K562 (cell line): Measurements from ENCODE around the gene C22orf31. TPM values are rescaled to one million over a fixed set of nuclear protein-coding genes. Genes with fewer than 3 reads are reported as not detected.

Source experiments
- ATAC-seq: fragments of 200-7000 bp; cut with Tn5 transposase; 3 replicates; pipeline ENCODE4 v1.9.1; 2020; ENCODE audit warnings: moderate library complexity
- BruUV-seq: library from RNA; stranded (reverse); fragments of 400-500 nt; replicated peaks from 2 replicates; lab custom pipeline; 2021; lab: Mats Ljungman, UMichigan
- CTCF ChIA-PET: fragments of 300-600 bp; formaldehyde crosslinking; extraction: SDS; loops from one replicate; lab custom pipeline; 2021; ENCODE audit warnings: low intra/inter-chr PET ratio; lab: Yijun Ruan, JAX
- POLR2A ChIA-PET: fragments of 300-600, 350-650 bp; sonication (Branson Sonifier 250); formaldehyde crosslinking; extraction: SDS; loops from one replicate; lab custom pipeline; 2021; ENCODE audit warnings: antibody characterized with exemption, inconsistent platforms; lab: Yijun Ruan, JAX
- DNase-seq, 4 experiments: peaks; one replicate each; pipeline versions ENCODE4 v3.0.0 to v3.0.0-alpha.2; 2011 to 2018; ENCODE audit warnings: low spot score in 3 of 4, mixed read lengths in 3 of 4; ENCODE audit errors: extremely low read depth in 1 of 4
- FAIRE-seq: peaks from 2 replicates; lab custom pipeline; 2011; peaks lifted over from hg19 to GRCh38; lab: Jason Lieb, UNC
- H2AFZ ChIP-seq: 2 replicates; pipeline ENCODE4 v1.6.0; 2011; ENCODE audit warnings: low read depth, low read length, control low read depth, inconsistent platforms
- H3K27ac ChIP-seq: fragments of 200-600 bp; 3 replicates; pipeline ENCODE4 v1.8.0; 2011; ENCODE audit warnings: low read depth, mild to moderate bottlenecking, control low read depth, inconsistent platforms, low read length, moderate library complexity, mixed read lengths; ENCODE audit errors: extremely low read depth
- H3K27me3 ChIP-seq, 2 experiments: fragments of 300-600 bp in 1 of 2; 2 replicates in 1 of 2; 3 replicates in 1 of 2; pipeline versions ENCODE4 v1.6.0 to v1.8.0; 2011; ENCODE audit warnings: inconsistent platforms in 2 of 2, low read length in 2 of 2, mild to moderate bottlenecking in 1 of 2, mixed read lengths in 1 of 2, moderate library complexity in 1 of 2; ENCODE audit not compliant: control insufficient read depth in 2 of 2, insufficient read depth in 2 of 2
- H3K36me3 ChIP-seq: fragments of 300-600 bp; 3 replicates; pipeline ENCODE4 v1.8.0; 2011; ENCODE audit warnings: mild to moderate bottlenecking, low read length, inconsistent platforms; ENCODE audit not compliant: control insufficient read depth, insufficient read depth
- H3K4me1 ChIP-seq, 2 experiments: fragments of 200-600 bp in 1 of 2; replicated peaks in 1 of 2; 2 replicates in 1 of 2; 3 replicates in 1 of 2; pipeline versions ENCODE4 v1.5.1 to v1.8.0; 2011; ENCODE audit warnings: inconsistent platforms in 2 of 2, low read length in 2 of 2, mild to moderate bottlenecking in 1 of 2, mixed read lengths in 1 of 2, moderate library complexity in 1 of 2; ENCODE audit not compliant: control insufficient read depth in 2 of 2, insufficient read depth in 2 of 2
- H3K4me2 ChIP-seq: 2 replicates; pipeline ENCODE4 v1.6.1; 2011; ENCODE audit warnings: low read length, control low read depth, inconsistent platforms, mixed read lengths; ENCODE audit not compliant: insufficient read depth
- H3K4me3 ChIP-seq: fragments of 200-600 bp; sonication (generic), shearing (Covaris generic); 2 replicates; pipeline ENCODE4 v1.5.1; 2016; ENCODE audit warnings: control low read depth, inconsistent platforms
- H3K79me2 ChIP-seq: fragments of 200-600 bp; 3 replicates; pipeline ENCODE4 v1.8.0; 2011; ENCODE audit warnings: low read length, inconsistent platforms; ENCODE audit not compliant: control insufficient read depth, insufficient read depth
- H3K9ac ChIP-seq, 2 experiments: 2 replicates each; pipeline versions ENCODE4 v1.6.0 to v1.6.1; 2011; ENCODE audit warnings: low read depth in 2 of 2, low read length in 2 of 2, control low read depth in 1 of 2, inconsistent platforms in 1 of 2, mild to moderate bottlenecking in 1 of 2, mixed read lengths in 1 of 2; ENCODE audit not compliant: insufficient read depth in 1 of 2
- H3K9me1 ChIP-seq: one replicate; pipeline ENCODE4 v1.6.0; 2011; ENCODE audit warnings: inconsistent platforms, mild to moderate bottlenecking, low read length, moderate library complexity; ENCODE audit not compliant: control insufficient read depth, insufficient read depth
- H3K9me3 ChIP-seq: replicated peaks from 2 replicates; pipeline ENCODE4 v1.5.1; 2011; ENCODE audit warnings: low read depth, low read length, inconsistent platforms; ENCODE audit not compliant: control insufficient read depth, insufficient read depth
- H4K20me1 ChIP-seq: replicated peaks from 2 replicates; pipeline ENCODE4 v1.6.1; 2011; ENCODE audit warnings: low read length, inconsistent platforms, mixed read lengths; ENCODE audit not compliant: control insufficient read depth, insufficient read depth
- BRD9 ChIP-seq: fragments of 450-650 bp; IDR thresholded peaks from 2 replicates; pipeline ENCODE4 v1.6.1; 2018; ENCODE audit warnings: low read depth; ENCODE audit not compliant: partially characterized antibody
- CBFA2T3 ChIP-seq: fragments of 450-650 bp; IDR thresholded peaks from 2 replicates; pipeline ENCODE4 v1.6.1; 2017
- CEBPB ChIP-seq: fragments of 450-650 bp; IDR thresholded peaks from 2 replicates; pipeline ENCODE4 v1.6.1; 2016; ENCODE audit warnings: missing genetic modification characterization, missing compliant biosample characterization
- GATAD2B ChIP-seq: fragments of 450-650 bp; IDR thresholded peaks from 2 replicates; pipeline ENCODE4 v1.6.1; 2017; ENCODE audit warnings: mild to moderate bottlenecking, borderline replicate concordance
- HDAC8 ChIP-seq: fragments of 450-650 bp; IDR thresholded peaks from 2 replicates; pipeline ENCODE4 v1.6.1; 2016; ENCODE audit warnings: mild to moderate bottlenecking, missing genetic modification characterization, moderate library complexity, missing compliant biosample characterization
- HNRNPH1 ChIP-seq: fragments of 200-400 bp; formaldehyde crosslinking; optimal IDR thresholded peaks from 2 replicates; pipeline ENCODE3; 2017; ENCODE audit warnings: low read depth, mild to moderate bottlenecking, low read length, moderate library complexity
- LEF1 ChIP-seq: fragments of 450-650 bp; IDR thresholded peaks from 2 replicates; pipeline ENCODE4 v1.6.1; 2016; ENCODE audit warnings: mild to moderate bottlenecking
- MCM2 ChIP-seq: fragments of 450-650 bp; IDR thresholded peaks from 2 replicates; pipeline ENCODE4 v1.6.1; 2017; ENCODE audit warnings: low read depth, mild to moderate bottlenecking
- MXD1 ChIP-seq: fragments of 250-450 bp; sonication (Bioruptor Pico); IDR thresholded peaks from 2 replicates; pipeline ENCODE4 v1.8.0; 2021; ENCODE audit warnings: borderline replicate concordance, mild to moderate bottlenecking, moderate library complexity; ENCODE audit not compliant: poor library complexity, severe bottlenecking
- MYNN ChIP-seq, 2 experiments: sonication (generic); formaldehyde crosslinking in 1 of 2; IDR thresholded peaks; 2 replicates each; pipeline versions ENCODE4 v1.5.0 to v1.6.1; 2016 to 2020; ENCODE audit warnings: antibody characterized with exemption in 1 of 2, missing genetic modification reagents in 1 of 2
- NFIC ChIP-seq: fragments of 450-650 bp; IDR thresholded peaks from 2 replicates; pipeline ENCODE4 v1.6.1; 2017; ENCODE audit warnings: mild to moderate bottlenecking, inconsistent platforms
- PURB ChIP-seq: sonication (generic); formaldehyde crosslinking; IDR thresholded peaks from 2 replicates; pipeline ENCODE4 v1.9.0; 2021; ENCODE audit warnings: low read depth, mild to moderate bottlenecking, missing genetic modification reagents
- TCF3 ChIP-seq: sonication (generic); formaldehyde crosslinking; IDR thresholded peaks from 2 replicates; pipeline ENCODE4 v1.4.0; 2020; ENCODE audit warnings: mild to moderate bottlenecking, missing genetic modification reagents
- THRB ChIP-seq: fragments of 450-650 bp; formaldehyde crosslinking; conservative IDR thresholded peaks from 2 replicates; pipeline ENCODE4 v1.4.0; 2022; ENCODE audit warnings: mild to moderate bottlenecking, missing genetic modification characterization
- ZNF274 ChIP-seq: IDR thresholded peaks from 2 replicates; pipeline ENCODE4 v1.6.1; 2011; ENCODE audit warnings: low read depth, mild to moderate bottlenecking, low read length, moderate library complexity, borderline replicate concordance
- ZNF431 ChIP-seq: sonication (generic); formaldehyde crosslinking; IDR thresholded peaks from 2 replicates; pipeline ENCODE4 v1.8.0; 2022; ENCODE audit warnings: mild to moderate bottlenecking, missing genetic modification reagents
- ZZZ3 ChIP-seq: fragments of 450-650 bp; IDR thresholded peaks from 2 replicates; pipeline ENCODE4 v1.6.1; 2016; ENCODE audit warnings: antibody characterized with exemption, mild to moderate bottlenecking, moderate library complexity
- WGBS: fragments of 100-300 bp; shearing (Covaris generic); methylation state at CpG from one replicate; pipeline ENCODE4 v1.1.6; 2016; ENCODE audit warnings: low coverage, mixed read lengths; ENCODE audit not compliant: insufficient coverage; ENCODE audit errors: missing lambda C conversion rate; 5-methylcytosine and 5-hydroxymethylcytosine counted together
- in situ Hi-C: fragments of 300-500 bp; cut with MboI; formaldehyde crosslinking; loops from 4 replicates; pipeline ENCODE4 v1.15.0; 2018; ENCODE audit warnings: inconsistent platforms, mixed read lengths
- intact Hi-C: fragments of 100-400 bp; cut with micrococcal nuclease; formaldehyde crosslinking; loops from 2 replicates; pipeline ENCODE4 v1.14.2; 2022
- polyA plus RNA-seq, 8 experiments: library from polyadenylated mRNA; depleted of rRNA in 4 of 8; stranded (reverse) in 5 of 8; unstranded in 3 of 8; fragments of >200 nt; fragmentation: Nextera tagmentation in 2 of 8; fragmentation: Illumina TruSeq in 1 of 8; extraction: Ambion mirVana in 2 of 8; extraction: Trizol in 1 of 8; gene quantifications; 2 replicates each; pipeline versions ENCODE4 v1.2.1 to v1.2.3, GENCODE V29; 2011 to 2014; ENCODE audit warnings: inconsistent platforms in 1 of 8, missing spikeins in 1 of 8
- total RNA-seq, 7 experiments: library from RNA; depleted of rRNA in 6 of 7; stranded (reverse); fragments of >200 nt in 6 of 7; fragmentation: Illumina TruSeq in 2 of 7; extraction: Trizol in 2 of 7; gene quantifications; 2 replicates each; pipeline versions ENCODE4 v1.2.1 to v1.2.3, GENCODE V29; 2011 to 2021; ENCODE audit warnings: low replicate concordance in 1 of 7

Gene C22orf31
- total and polyA plus RNA-seq, 9 of the 15 experiments (the other 6 are each of a cell fraction or from before 2014, with no cell fraction given) = not detected

GRCh38 chr22:29103121-29103520 lies 41.5 kb upstream of the C22orf31 start:
- Histone ChIP-seq H3K27me3 (no peaks in the 10 kb centered on the region), H3K36me3 (peaks cover 2% of the 10 kb centered on the region; the same call in 1 of the 3 replicates), H3K9me3 (no peaks in the 10 kb centered on the region), H3K9ac (no peak overlapping the region), H3K4me2 (no peak overlapping the region), H3K4me3 (no peak overlapping the region), H3K79me2 (no peaks in the 10 kb centered on the region), H2AFZ (no peak overlapping the region), H4K20me1 (no peaks in the 10 kb centered on the region), H3K9me1 (no peaks in the 10 kb centered on the region), H3K27ac (no peak overlapping the region), H3K4me1 (peaks cover 0 to 24% of the 10 kb centered on the region in 2 experiments; a peak in 2 of 5 replicates)
- TF ChIP-seq TCF3 (CRISPR knock-in tag) (0 out of 2 replicates have a peak, but pooled peaks have one; percentile 8), ZNF274 (no peak), CBFA2T3 (peak; percentile 24; the same call in 1 of the 2 replicates)
- in situ Hi-C loops (no loop called here), intact Hi-C loops (no loop called here)
- WGBS = 33% methylated on average over 1 of the region's 1 CpG
- no TSS peak for BruUV-seq
- FAIRE-seq = peak; percentile 44
- ChIA-PET POLR2A (no interaction called here), CTCF (no interaction called here)
- ATAC-seq = no peak; the same call in 2 of the 3 replicates
- DNase-seq = peak in 1 of 4 experiments; percentile 14

GRCh38 chr22:29102300-29102699 lies 40.7 kb upstream of the C22orf31 start:
- Histone ChIP-seq H4K20me1 (no peaks in the 10 kb centered on the region), H3K9me1 (no peaks in the 10 kb centered on the region), H2AFZ (no peak overlapping the region), H3K4me3 (no peak overlapping the region), H3K27ac (no peak overlapping the region), H3K36me3 (peaks cover 2% of the 10 kb centered on the region; the same call in 1 of the 3 replicates), H3K79me2 (no peaks in the 10 kb centered on the region), H3K9me3 (no peaks in the 10 kb centered on the region), H3K4me1 (peaks cover 6 to 32% of the 10 kb centered on the region in 2 experiments; a peak in 4 of 5 replicates), H3K27me3 (no peaks in the 10 kb centered on the region), H3K4me2 (no peak overlapping the region), H3K9ac (no peak overlapping the region)
- in situ Hi-C loops (no loop called here), intact Hi-C loops (no loop called here)
- WGBS = 71% methylated on average over 2 of the region's 2 CpGs
- FAIRE-seq = no peak
- no peak for DNase-seq
- no peak for ATAC-seq
- BruUV-seq = no TSS peak
- POLR2A ChIA-PET = interaction anchor here (0.5 to 0.9 kb wide), 2 partner anchors 143 to 1037 kb away, joined by 3 read pairs; no protein-coding TSS in a partner anchor
- CTCF ChIA-PET = no interaction called here
- TF ChIP-seq PURB (CRISPR knock-in tag) (no peak), HDAC8 (tag) (no peak), ZNF431 (no peak), BRD9 (no peak), MXD1 (CRISPR knock-in tag) (no peak), GATAD2B (no peak), CEBPB (tag) (no peak), HNRNPH1 (no peak), ZZZ3 (no peak), NFIC (no peak), LEF1 (no peak), THRB (CRISPR knock-in tag) (no peak), MYNN (IDR thresholded peaks at IDR 0.05) (no peak), MYNN (CRISPR knock-in tag; IDR thresholded peaks at IDR 0.05) (no peak), MCM2 (no peak)
